Measurements from ENCODE around the gene EFCAB10.
"Not testable (repeated sequence)": the region's sequence is repeated elsewhere in the genome, so short reads cannot be mapped to it uniquely, and the experiment has no call there.

EFCAB10 gene

GRCh38 chr7:105530546-105530945 is 50.7 kb downstream of the EFCAB10 start:
- DNase-seq (ENCODE audit: low spot score) = no peak

GRCh38 chr7:105530126-105530525 is 51.2 kb downstream of the EFCAB10 start:
- no peak for DNase-seq (ENCODE audit: low spot score)

GRCh38 chr7:105527737-105528136 is 53.6 kb downstream of the EFCAB10 start:
- DNase-seq (ENCODE audit: low spot score) = not testable (repeated sequence)

GRCh38 chr7:105524840-105525239 is 56.5 kb downstream of the EFCAB10 start:
- DNase-seq (ENCODE audit: low spot score) = no peak

- DNase-seq (ENCODE audit: low spot score) = not testable (repeated sequence)
Observed at GRCh38 chr7:105524423-105524822, 56.9 kb downstream of the EFCAB10 start.

GRCh38 chr7:105521717-105522463 is 59.4 kb downstream of the EFCAB10 start, which contains the start of gene PUS7:
PUS7 (minus strand) TSS chr7:105522271; CDS start chr7:105508512, 13,759 bp downstream.
- DNase-seq (ENCODE audit: low spot score) = peak; percentile 79

- DNase-seq (ENCODE audit: low spot score) = peak; percentile 10
Observed at GRCh38 chr7:105521027-105521716, 60.1 kb downstream of the EFCAB10 start.

- not testable (repeated sequence) for DNase-seq (ENCODE audit: low spot score)
Observed at GRCh38 chr7:105520620-105521019, 60.7 kb downstream of the EFCAB10 start.

GRCh38 chr7:105519353-105519752 is 61.9 kb downstream of the EFCAB10 start:
- DNase-seq (ENCODE audit: low spot score) = no peak

- not testable (repeated sequence) for DNase-seq (ENCODE audit: low spot score)
Observed at GRCh38 chr7:105515610-105516009, 65.7 kb downstream of the EFCAB10 start.
